Stimulated activated CD8-positive, alpha-beta memory T cell treated with anti-CD3 and anti-CD28 coated beads, Interleukin-7, amount 100 ng/mL, for 1 hour (primary cell): Measurements from ENCODE around the gene PCSK9.
"Not testable (repeated sequence)": the region's sequence is repeated elsewhere in the genome, so short reads cannot be mapped to it uniquely, and the experiment has no call there.

ENCODE experiments used
- DNase-seq, 2 donors: peaks; one replicate each; pipeline ENCODE4 v3.0.0-alpha.2; 2020; ENCODE audit warnings: low read depth in 2 of 2

The PCSK9 gene

DNA sequence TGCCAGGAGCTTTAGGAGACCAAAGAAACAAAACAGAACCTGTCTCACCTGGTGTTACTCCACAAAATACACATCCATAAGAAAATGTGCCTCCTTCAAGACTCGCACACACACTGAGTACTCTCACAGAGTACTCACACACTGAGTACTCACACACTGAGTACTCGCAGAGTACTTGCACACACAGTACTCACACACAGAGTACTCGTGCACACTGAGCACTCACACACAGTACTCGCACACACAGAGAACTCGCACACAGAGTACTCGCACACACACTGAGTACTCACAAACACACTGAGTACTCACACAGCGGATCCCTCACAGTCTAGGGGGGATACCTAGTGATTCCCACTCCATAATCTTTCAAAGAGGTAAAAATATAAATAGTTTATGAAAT, 40.3 kb downstream of the PCSK9 start:
- no peak for DNase-seq

DNA sequence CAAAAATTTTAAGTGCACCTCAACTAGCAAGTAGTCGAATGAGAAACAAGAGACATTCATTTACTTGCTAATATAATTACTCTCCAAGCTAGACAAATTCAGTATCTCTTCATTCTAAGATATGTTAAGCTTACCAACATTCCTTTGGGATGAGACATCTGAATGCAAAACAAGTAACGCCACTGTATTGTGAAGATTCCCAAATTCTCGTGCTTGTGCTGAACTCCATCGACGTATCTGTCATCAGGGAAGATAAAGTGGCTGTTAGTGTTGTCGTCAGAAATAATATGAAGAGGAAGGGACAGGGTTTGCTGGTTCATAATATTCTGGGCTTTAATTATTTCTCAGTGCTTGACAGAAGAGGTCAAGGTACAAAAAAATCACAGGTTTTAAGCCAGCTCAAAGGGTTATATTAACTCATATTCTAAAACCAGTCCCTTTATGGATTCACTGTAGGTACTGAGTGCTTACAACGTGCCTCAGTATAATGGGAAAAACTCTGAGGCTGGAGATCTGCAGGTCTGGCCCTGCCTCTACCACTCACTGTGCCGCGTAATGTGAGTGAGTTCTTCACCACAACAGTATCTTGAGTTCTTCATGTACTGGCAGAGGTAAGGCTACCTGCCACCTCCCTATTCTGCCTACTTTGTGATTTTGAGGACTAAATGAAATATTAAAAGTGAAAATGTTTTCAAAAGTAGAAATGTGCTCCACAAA, 42.0 kb downstream of the PCSK9 start:
- DNase-seq: no peak

DNA sequence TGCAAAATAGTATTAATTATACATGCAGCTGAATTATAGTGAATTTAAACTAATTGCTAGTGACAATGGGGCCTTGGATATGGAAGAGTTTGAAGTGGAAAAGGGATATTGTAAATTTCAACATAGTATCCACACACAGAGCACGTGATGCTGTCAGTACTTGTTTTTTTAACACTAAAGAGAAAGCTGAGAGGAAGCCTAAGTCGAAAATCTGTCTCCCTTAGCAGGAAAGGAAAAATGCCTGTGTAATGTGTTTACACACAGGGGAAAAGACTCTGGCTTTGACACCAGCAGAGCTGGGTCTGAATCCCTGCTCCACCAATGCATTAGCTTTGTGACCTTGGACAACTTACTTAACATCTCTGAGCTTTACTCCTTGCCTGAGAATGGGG, 42.6 kb downstream of the PCSK9 start:
- no peak for DNase-seq

DNA sequence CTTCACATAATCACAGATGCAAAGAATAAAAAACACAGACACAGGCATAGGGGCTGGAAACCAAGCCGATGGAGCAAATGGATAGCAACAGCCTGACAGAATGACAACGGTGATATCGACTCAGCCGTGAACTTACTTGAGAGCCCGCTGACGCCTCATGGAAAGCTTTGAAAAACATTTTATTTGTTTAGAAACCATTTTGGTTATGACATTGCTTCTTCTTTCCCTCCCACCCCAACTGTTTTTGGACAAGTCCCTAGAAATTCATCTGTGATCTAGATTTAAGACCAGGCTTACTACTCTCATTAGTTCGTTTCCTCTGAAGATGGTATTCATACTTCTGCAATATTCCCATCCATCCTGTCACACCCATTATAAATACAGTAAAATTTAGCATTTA, 44.9 kb downstream of the PCSK9 start:
- no peak for DNase-seq

DNA sequence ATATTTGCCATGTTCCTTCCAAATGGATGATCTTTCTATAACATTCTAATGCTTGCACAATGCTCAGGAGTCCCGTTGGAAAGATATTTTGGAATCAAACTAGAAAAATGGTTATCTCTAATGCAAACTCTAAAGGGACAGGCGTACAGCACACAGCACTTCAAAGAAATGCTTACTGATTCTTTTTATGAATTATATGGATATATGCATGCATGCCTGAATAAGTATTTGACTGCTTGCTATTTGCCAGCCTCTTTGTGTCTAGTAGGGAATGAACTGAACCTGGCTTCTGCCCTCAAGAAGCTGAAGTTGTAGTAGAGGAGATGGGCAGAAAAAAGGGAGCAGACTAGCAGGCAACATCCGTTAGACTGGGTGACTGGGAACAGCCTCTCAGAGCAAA, 48.1 kb downstream of the PCSK9 start:
- no peak for DNase-seq

DNA sequence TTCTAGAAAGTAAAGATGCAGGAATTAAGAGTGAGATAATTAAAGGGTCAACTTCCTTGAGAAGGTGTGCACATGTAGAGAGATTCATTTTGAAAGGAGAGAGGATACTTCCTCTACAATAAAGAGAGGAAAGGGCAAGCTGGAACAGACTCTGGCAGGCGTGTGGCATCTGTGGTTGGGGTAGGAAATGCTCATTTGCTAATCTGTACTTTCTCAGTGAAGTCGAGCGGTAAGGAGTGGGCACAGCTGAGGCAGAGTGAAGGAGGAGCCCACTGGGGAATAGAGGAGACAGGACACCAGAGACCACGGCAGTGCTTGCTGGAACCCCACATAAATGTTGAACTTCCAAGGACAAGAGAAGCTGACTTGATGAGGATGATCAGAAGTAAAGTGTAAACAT, 49.1 kb downstream of the PCSK9 start:
- DNase-seq: no peak

DNA sequence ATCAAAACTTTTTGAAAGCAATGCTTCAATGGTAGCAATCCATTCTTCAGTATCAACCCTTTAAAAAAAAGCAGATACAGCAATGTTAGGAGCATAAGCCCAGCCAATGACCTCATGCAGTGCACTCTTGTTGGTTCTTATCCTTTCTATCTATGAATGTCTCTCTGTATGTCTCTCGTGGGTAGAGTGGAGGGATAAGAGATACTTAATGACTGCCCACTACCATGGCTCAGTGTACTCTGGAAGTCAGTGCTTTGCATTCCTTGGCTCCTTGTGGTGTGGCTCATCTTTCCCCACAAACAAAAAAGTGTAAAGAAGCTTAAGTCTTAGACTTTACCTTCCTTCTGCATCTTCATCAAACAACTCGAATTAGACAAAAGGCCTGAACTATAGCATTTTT, 50.3 kb downstream of the PCSK9 start:
- DNase-seq: no peak

DNA sequence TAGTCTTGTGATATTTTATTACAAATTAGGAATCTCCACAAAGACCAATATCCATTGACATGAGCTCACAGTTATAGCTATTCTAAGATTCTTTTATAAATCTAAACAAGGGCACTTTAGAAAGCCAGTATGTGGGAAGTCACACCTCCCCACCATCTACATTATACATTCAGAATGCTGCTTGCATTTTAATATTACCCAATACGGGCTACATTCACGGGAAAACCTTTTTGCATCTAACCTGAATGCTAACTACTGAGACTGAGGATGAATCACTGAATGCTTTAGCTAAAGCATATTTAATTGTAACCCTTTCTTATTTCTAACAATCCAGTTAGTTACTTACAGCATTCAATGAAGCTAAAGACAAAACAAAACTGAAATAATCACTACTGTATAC, 53.1 kb downstream of the PCSK9 start:
- no peak for DNase-seq

DNA sequence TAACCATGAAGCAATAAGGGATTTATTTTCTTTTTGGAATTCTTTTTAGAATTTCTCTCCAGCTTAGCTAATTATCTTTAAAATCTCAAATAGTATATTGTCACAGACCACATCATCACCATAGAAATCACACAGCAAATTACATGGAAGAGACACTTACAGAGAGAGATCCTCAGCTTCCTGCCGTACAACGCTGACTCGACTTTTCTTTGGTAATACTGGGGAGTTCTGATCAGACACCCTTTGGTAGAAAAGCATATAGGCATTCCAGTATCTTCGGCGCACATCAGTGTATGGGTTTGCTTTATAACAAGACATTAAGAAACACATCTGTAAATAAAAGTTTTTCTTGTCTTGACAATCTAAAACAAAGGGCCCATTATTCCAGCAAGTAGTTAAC, 55.7 kb downstream of the PCSK9 start:
- no peak for DNase-seq

DNA sequence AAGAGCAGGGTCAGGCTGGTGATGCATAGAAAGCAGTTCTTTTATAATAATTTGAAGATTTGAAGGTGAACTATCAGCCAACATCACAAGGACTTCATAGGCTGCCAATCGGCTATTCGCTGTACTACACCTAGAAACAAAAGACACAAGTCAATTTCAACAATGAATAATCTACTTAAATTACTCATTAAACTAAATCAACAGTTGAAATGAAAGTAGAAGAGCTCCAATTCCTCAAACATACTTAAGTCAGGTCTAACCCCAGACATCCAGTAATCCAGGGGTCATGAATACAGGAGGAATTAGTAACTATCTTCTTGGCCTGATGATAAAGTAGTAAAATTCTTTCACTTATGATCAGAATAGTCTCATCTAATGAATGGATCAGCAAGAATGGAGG, 64.5 kb downstream of the PCSK9 start:
- DNase-seq: no peak

DNA sequence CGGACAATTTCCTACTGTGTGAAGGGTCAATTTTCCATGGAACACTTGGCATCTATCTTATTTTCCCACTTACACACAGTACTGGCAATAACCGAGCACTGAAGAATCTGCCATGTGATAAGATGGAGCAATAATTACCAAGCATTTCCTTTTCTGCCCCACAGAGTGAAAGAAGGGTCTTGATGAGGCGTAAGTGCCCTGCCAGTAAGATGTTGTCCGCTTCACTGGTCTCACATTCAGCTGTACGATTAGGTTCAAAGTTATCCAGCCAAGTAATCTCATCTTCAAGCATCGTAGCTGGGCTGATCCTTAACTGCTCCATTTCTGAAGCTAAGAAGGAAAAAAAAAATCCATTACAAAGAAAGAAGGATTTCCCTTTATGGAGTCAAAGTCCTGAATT, 67.8 kb downstream of the PCSK9 start:
- no peak for DNase-seq

DNA sequence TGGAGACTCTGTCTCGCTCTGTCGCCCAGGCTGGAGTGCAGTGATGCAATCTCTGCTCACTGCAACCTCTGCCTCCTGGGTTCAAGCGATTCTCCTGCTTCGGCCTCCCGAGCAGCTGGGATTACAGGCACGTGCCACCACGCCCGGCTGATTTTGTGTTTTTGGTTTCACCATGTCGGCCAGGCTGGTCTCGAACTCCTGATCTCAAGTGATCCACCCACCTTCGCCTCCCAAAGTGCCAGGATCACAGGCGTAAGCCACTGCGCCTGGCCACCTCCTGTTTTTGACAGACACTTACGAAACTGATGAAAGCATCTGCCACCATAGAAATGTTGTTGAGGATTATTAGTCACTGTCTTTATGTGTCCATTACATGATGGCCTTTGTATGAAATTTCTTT, 69.7 kb downstream of the PCSK9 start:
- not testable (repeated sequence) for DNase-seq
